Trophoblast cell (in vitro differentiated cells and primary cell): ENCODE results near the gene PDIA5.
A peak's percentile ranks its signal among the peaks of the same experiment; 100 is the strongest.

Source experiments
- DNase-seq, 2 donors: peaks; one replicate each; pipeline ENCODE4 v3.0.0-alpha.2; 2016
- H2AFZ ChIP-seq: 2 replicates; pipeline ENCODE4 v1.6.1; 2013; ENCODE audit warnings: low read length, moderate library complexity, mild to moderate bottlenecking; ENCODE audit not compliant: insufficient read depth, poor library complexity
- H2AK5ac ChIP-seq: 2 replicates; pipeline ENCODE4 v1.6.1; 2013; ENCODE audit warnings: mild to moderate bottlenecking, low read length
- H2BK120ac ChIP-seq: 2 replicates; pipeline ENCODE4 v1.6.1; 2013; ENCODE audit warnings: low read length, mild to moderate bottlenecking, moderate library complexity; ENCODE audit not compliant: insufficient read depth, poor library complexity
- H2BK12ac ChIP-seq: 2 replicates; pipeline ENCODE4 v1.6.1; 2013; ENCODE audit warnings: mild to moderate bottlenecking, low read length, moderate library complexity
- H2BK5ac ChIP-seq: 2 replicates; pipeline ENCODE4 v1.6.1; 2013; ENCODE audit warnings: low read length, low read depth, moderate library complexity, mild to moderate bottlenecking; ENCODE audit not compliant: poor library complexity
- H3K14ac ChIP-seq: 2 replicates; pipeline ENCODE4 v1.6.1; 2013; ENCODE audit warnings: mild to moderate bottlenecking, low read length
- H3K18ac ChIP-seq: 2 replicates; pipeline ENCODE4 v1.6.1; 2013; ENCODE audit warnings: mild to moderate bottlenecking, low read length
- H3K23ac ChIP-seq: 2 replicates; pipeline ENCODE4 v1.6.1; 2013; ENCODE audit warnings: low read length
- H3K27ac ChIP-seq: 2 replicates; pipeline ENCODE4 v1.5.1; 2013; ENCODE audit warnings: low read depth, mild to moderate bottlenecking, inconsistent platforms, low read length, moderate library complexity
- H3K27me3 ChIP-seq: 2 replicates; pipeline ENCODE4 v1.6.1; 2013; ENCODE audit warnings: inconsistent platforms, mild to moderate bottlenecking, low read length, moderate library complexity; ENCODE audit not compliant: insufficient read depth
- H3K36me3 ChIP-seq, 2 experiments: 1 replicate in 1 of 2; 2 replicates in 1 of 2; pipeline ENCODE4 v1.6.1; 2013; ENCODE audit warnings: low read length in 2 of 2, mild to moderate bottlenecking in 2 of 2, moderate library complexity in 1 of 2; ENCODE audit not compliant: insufficient read depth in 2 of 2, control insufficient read depth in 1 of 2
- H3K4ac ChIP-seq: 2 replicates; pipeline ENCODE4 v1.6.1; 2013; ENCODE audit warnings: low read depth, mild to moderate bottlenecking, low read length, moderate library complexity
- H3K4me1 ChIP-seq, 2 experiments: 1 replicate in 1 of 2; 2 replicates in 1 of 2; pipeline ENCODE4 v1.6.1; 2013; ENCODE audit warnings: low read length in 2 of 2, mild to moderate bottlenecking in 2 of 2, moderate library complexity in 1 of 2; ENCODE audit not compliant: insufficient read depth in 2 of 2, control insufficient read depth in 1 of 2
- H3K4me2 ChIP-seq: 2 replicates; pipeline ENCODE4 v1.6.1; 2013; ENCODE audit warnings: inconsistent platforms, mild to moderate bottlenecking, low read length, moderate library complexity
- H3K4me3 ChIP-seq: 2 replicates; pipeline ENCODE4 v1.5.1; 2013; ENCODE audit warnings: mild to moderate bottlenecking, low read depth, low read length, inconsistent platforms
- H3K79me1 ChIP-seq: one replicate; pipeline ENCODE4 v1.6.1; 2013; ENCODE audit warnings: low read length
- H3K79me2 ChIP-seq: 2 replicates; pipeline ENCODE4 v1.6.1; 2013; ENCODE audit warnings: low read length, mild to moderate bottlenecking; ENCODE audit not compliant: control insufficient read depth, insufficient read depth, poor library complexity
- H3K9ac ChIP-seq: 2 replicates; pipeline ENCODE4 v1.6.1; 2013; ENCODE audit warnings: mild to moderate bottlenecking, low read length
- H3K9me3 ChIP-seq: 2 replicates; pipeline ENCODE4 v1.6.1; 2013; ENCODE audit warnings: low read depth, mild to moderate bottlenecking, control low read depth, inconsistent platforms, low read length; ENCODE audit not compliant: insufficient read depth
- H4K12ac ChIP-seq: 2 replicates; pipeline ENCODE4 v1.6.1; 2013; ENCODE audit warnings: low read depth, mild to moderate bottlenecking, low read length, moderate library complexity
- H4K8ac ChIP-seq: 2 replicates; pipeline ENCODE4 v1.6.1; 2013; ENCODE audit warnings: low read depth, mild to moderate bottlenecking, low read length, moderate library complexity
- H4K91ac ChIP-seq: one replicate; pipeline ENCODE4 v1.6.1; 2013; ENCODE audit warnings: low read depth, mild to moderate bottlenecking, low read length, moderate library complexity
- WGBS: extraction: QIAGEN DNeasy Blood & Tissue Kit; methylation state at CpG from one replicate; pipeline ENCODE4 v1.1.7; 2013; ENCODE audit warnings: missing lambda C conversion rate; ENCODE audit not compliant: insufficient read length, insufficient coverage; ENCODE audit errors: extremely low coverage; 5-methylcytosine and 5-hydroxymethylcytosine counted together

Gene PDIA5

GRCh38 chr3:123188058-123188457 lies 121.2 kb downstream of the PDIA5 start:
- Histone ChIP-seq H3K4ac (no peak overlapping the region), H2BK5ac (no peak overlapping the region), H3K27ac (no peak overlapping the region), H3K4me2 (no peak overlapping the region), H3K4me1 (no peaks in the 10 kb centered on the region), H4K12ac (no peak overlapping the region), H4K8ac (no peak overlapping the region), H3K23ac (no peak overlapping the region), H3K36me3 (peaks cover 0 to 2% of the 10 kb centered on the region in 2 experiments), H3K27me3 (no peaks in the 10 kb centered on the region), H2BK120ac (no peak overlapping the region), H3K9ac (no peak overlapping the region), H2AFZ (no peak overlapping the region), H3K18ac (no peak overlapping the region), H3K9me3 (no peaks in the 10 kb centered on the region), H3K79me2 (no peaks in the 10 kb centered on the region), H2AK5ac (no peak overlapping the region), H3K79me1 (no peaks in the 10 kb centered on the region), H4K91ac (no peak overlapping the region), H3K4me3 (no peak overlapping the region), H2BK12ac (no peak overlapping the region), H3K14ac (no peak overlapping the region)
- WGBS = no CpG with 5 or more reads among the region's 6 CpGs
- DNase-seq = no peak

DNA sequence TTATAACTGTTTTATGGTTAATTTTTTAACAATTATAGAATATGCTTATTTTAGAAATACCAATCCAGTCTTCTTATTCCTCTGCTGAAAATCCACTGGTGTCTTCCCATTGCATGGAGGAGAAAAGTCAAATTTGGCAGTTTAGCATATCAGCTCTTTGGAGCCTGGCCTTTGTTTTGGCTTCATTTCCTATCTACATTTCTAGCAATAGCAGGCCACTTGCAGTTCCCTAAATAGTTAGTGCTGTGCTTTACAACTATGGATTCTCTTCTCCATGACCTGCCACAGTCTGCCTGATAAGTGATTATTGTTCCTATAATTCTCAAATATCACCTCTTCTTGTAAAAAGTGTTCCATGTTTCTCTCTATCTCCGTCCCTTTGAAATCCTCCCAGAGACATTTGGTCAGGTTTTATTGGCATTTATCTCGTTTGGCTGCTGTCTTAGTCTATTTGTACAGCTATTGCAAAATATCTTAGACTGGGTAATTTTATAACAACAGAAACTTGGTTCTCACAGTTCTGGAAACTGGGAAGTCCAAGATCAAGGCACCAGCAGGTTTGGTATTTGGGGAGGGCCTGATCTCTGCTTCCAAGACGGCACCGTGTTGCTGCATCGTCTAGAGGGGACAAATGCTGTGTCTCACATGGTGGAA lies 126.8 kb downstream of the PDIA5 start:
- Histone ChIP-seq H3K4me2 (no peak overlapping the region), H2BK120ac (no peak overlapping the region), H3K9ac (no peak overlapping the region), H4K8ac (no peak overlapping the region), H3K36me3 (no peaks in the 10 kb centered on the region), H2AFZ (no peak overlapping the region), H3K27ac (no peak overlapping the region), H4K91ac (no peak overlapping the region), H3K79me1 (no peaks in the 10 kb centered on the region), H2AK5ac (no peak overlapping the region), H3K18ac (no peak overlapping the region), H3K4ac (no peak overlapping the region), H4K12ac (no peak overlapping the region), H3K27me3 (no peaks in the 10 kb centered on the region), H3K23ac (no peak overlapping the region), H2BK5ac (no peak overlapping the region), H3K4me3 (no peak overlapping the region), H3K4me1 (no peaks in the 10 kb centered on the region), H3K14ac (no peak overlapping the region), H3K9me3 (no peaks in the 10 kb centered on the region), H3K79me2 (no peaks in the 10 kb centered on the region), H2BK12ac (no peak overlapping the region)
- DNase-seq = no peak
- no CpG with 5 or more reads among the region's 5 CpGs for WGBS

DNA sequence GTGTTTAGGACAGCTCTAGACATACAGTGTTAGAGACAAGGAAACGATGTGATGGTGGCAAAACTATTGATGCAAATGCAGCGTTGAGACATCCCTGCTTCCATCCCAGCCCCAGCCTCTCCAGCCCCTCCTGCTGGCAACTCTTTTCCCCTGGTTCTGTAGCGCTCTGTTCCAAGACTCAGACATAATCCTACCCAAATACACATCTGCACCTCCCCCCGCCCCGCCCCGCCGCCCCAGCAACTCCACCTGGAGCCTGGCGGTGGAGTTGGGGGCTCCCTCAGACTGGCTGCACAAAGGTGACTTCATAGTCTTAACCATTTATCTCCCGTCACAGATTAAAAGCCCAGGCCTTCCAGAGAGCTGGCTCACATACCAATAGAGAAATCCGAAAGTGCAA lies 127.7 kb downstream of the PDIA5 start:
- Histone ChIP-seq H4K91ac (no peak overlapping the region), H3K4ac (no peak overlapping the region), H2BK120ac (no peak overlapping the region), H3K4me3 (no peak overlapping the region), H3K4me1 (no peaks in the 10 kb centered on the region), H3K79me2 (no peaks in the 10 kb centered on the region), H3K4me2 (no peak overlapping the region), H2AFZ (no peak overlapping the region), H3K14ac (no peak overlapping the region), H3K9me3 (no peaks in the 10 kb centered on the region), H3K23ac (no peak overlapping the region), H3K9ac (no peak overlapping the region), H3K36me3 (no peaks in the 10 kb centered on the region), H4K8ac (no peak overlapping the region), H2BK5ac (no peak overlapping the region), H3K79me1 (no peaks in the 10 kb centered on the region), H3K27me3 (no peaks in the 10 kb centered on the region), H2BK12ac (no peak overlapping the region), H3K27ac (no peak overlapping the region), H3K18ac (no peak overlapping the region), H4K12ac (no peak overlapping the region), H2AK5ac (no peak overlapping the region)
- peak; percentile 33 to 49 for DNase-seq
- WGBS = no CpG with 5 or more reads among the region's 10 CpGs

DNA sequence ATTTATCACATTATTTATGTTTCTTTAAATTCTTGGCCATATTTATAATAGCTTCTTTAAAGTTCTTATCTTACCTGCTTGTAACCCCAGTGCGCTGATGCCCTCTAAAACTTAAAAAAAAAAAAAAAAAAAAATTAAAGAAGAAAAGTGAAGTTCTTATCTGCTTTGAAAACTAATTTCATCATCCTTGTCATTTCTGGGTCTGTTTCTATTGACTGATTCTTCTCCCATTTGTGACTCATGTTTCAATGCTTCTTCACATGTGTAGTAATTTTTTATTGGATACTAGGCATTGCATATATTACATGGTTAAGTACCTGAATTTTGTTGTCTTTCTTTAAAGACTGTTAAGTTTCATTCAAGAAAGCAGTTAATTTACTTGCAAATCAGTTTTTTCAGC lies 131.5 kb downstream of the PDIA5 start:
- H3K9ac ChIP-seq = no peak overlapping the region
- H3K4ac ChIP-seq = no peak overlapping the region
- H3K4me3 ChIP-seq = no peak overlapping the region
- no CpG with 5 or more reads among the region's 1 CpG for WGBS
- H3K14ac ChIP-seq = no peak overlapping the region
- H3K18ac ChIP-seq = no peak overlapping the region
- H4K91ac ChIP-seq = no peak overlapping the region
- H2BK120ac ChIP-seq = no peak overlapping the region
- H2AFZ ChIP-seq = no peak overlapping the region
- H3K4me1 ChIP-seq = peaks cover 4% of the 10 kb centered on the region in 2 experiments
- no peaks in the 10 kb centered on the region for H3K9me3 ChIP-seq
- no peak overlapping the region for H3K27ac ChIP-seq
- peaks cover 4% of the 10 kb centered on the region for H3K79me2 ChIP-seq
- no peak overlapping the region for H2BK12ac ChIP-seq
- H2AK5ac ChIP-seq = no peak overlapping the region
- H3K79me1 ChIP-seq = peaks cover 4% of the 10 kb centered on the region
- no peak for DNase-seq
- H3K27me3 ChIP-seq = no peaks in the 10 kb centered on the region
- H3K4me2 ChIP-seq = no peak overlapping the region
- no peak overlapping the region for H3K23ac ChIP-seq
- H3K36me3 ChIP-seq = no peaks in the 10 kb centered on the region
- H4K12ac ChIP-seq = no peak overlapping the region
- no peak overlapping the region for H2BK5ac ChIP-seq
- no peak overlapping the region for H4K8ac ChIP-seq
